ENCODE measurements around the gene DNAH9. TPM values are rescaled to one million over a fixed set of nuclear protein-coding genes. Genes with fewer than 3 reads are reported as not detected.

The DNAH9 gene
- total and polyA plus RNA-seq, 2 donors (not counting 1 experiment from before 2014, with no cell fraction given): not detected

GRCh38 chr17:11853321-11854151 lies 255.3 kb downstream of the DNAH9 start:
- no peaks in the 10 kb centered on the region for H3K4me1 ChIP-seq (ENCODE audit: control insufficient read depth in 2 of 2, insufficient read depth in 2 of 2, low read length in 2 of 2)
- TF ChIP-seq, protein P1, sequence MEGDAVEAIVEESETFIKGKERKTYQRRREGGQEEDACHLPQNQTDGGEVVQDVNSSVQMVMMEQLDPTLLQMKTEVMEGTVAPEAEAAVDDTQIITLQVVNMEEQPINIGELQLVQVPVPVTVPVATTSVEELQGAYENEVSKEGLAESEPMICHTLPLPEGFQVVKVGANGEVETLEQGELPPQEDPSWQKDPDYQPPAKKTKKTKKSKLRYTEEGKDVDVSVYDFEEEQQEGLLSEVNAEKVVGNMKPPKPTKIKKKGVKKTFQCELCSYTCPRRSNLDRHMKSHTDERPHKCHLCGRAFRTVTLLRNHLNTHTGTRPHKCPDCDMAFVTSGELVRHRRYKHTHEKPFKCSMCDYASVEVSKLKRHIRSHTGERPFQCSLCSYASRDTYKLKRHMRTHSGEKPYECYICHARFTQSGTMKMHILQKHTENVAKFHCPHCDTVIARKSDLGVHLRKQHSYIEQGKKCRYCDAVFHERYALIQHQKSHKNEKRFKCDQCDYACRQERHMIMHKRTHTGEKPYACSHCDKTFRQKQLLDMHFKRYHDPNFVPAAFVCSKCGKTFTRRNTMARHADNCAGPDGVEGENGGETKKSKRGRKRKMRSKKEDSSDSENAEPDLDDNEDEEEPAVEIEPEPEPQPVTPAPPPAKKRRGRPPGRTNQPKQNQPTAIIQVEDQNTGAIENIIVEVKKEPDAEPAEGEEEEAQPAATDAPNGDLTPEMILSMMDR (IDR thresholded peaks at IDR 0.05): no peak
- WGBS (ENCODE audit: insufficient coverage): 91% methylated on average over 10 of the region's 11 CpGs
- intact Hi-C loops (cut with micrococcal nuclease): no loop called here
- peaks cover 0 to 8% (median 0%) of the 10 kb centered on the region in 3 donors for H3K9me3 ChIP-seq (ENCODE audit: control extremely low read depth in 1 of 3, control insufficient read depth in 2 of 3, insufficient read depth in 1 of 3, low read length in 2 of 3)
- no peak overlapping the region for H3K27ac ChIP-seq (ENCODE audit: low read length in 2 of 2)
- no peak overlapping the region for H2AFZ ChIP-seq (ENCODE audit: insufficient read depth, low read depth, low read length, poor library complexity, severe bottlenecking)
- Mint-ChIP-seq H3K4me1 (no peaks in the 10 kb centered on the region), H3K9me3 (ENCODE audit: insufficient read depth) (peaks cover 2% of the 10 kb centered on the region), H3K4me3 (no peak overlapping the region), H3K27ac (no peak overlapping the region), H3K27me3 (no peaks in the 10 kb centered on the region)
- H3K79me2 ChIP-seq (ENCODE audit: control insufficient read depth, insufficient read depth, low read length): no peaks in the 10 kb centered on the region
- no peak overlapping the region for H3K4me2 ChIP-seq (replicated peaks; ENCODE audit: low read depth, low read length, poor library complexity, severe bottlenecking)
- POLR2A ChIA-PET: no interaction called here
- ATAC-seq (ENCODE audit: low read depth) (no peak), DNase-seq (no peak)
- H4K20me1 ChIP-seq (ENCODE audit: control insufficient read depth, insufficient read depth, low read length, poor library complexity, severe bottlenecking): no peaks in the 10 kb centered on the region
- CTCF ChIA-PET: no interaction called here
- no peak overlapping the region for H3K9ac ChIP-seq (ENCODE audit: low read length)
- H3K4me3 ChIP-seq (ENCODE audit: control extremely low read depth in 1 of 5, extremely low read depth in 1 of 5, insufficient read depth in 1 of 5, low read depth in 2 of 5, low read length in 4 of 5): no peak overlapping the region
- H3K27me3 ChIP-seq (replicated peaks in 1 of 4; ENCODE audit: control extremely low read depth in 1 of 4, control insufficient read depth in 3 of 4, insufficient read depth in 4 of 4, low read length in 3 of 4): no peaks in the 10 kb centered on the region
- H3K36me3 ChIP-seq (replicated peaks in 1 of 2; ENCODE audit: control extremely low read depth in 1 of 2, control insufficient read depth in 1 of 2, extremely low read depth in 1 of 2, insufficient read depth in 2 of 2, low read length in 1 of 2): no peaks in the 10 kb centered on the region

- ChIA-PET POLR2A (no interaction called here), CTCF (no interaction called here)
- no peak for TF ChIP-seq EZH2 (IDR thresholded peaks at IDR 0.05; ENCODE audit: borderline replicate concordance, insufficient read depth, low read depth, low read length, poor library complexity, severe bottlenecking)
- DNase-seq: no peak
- Histone ChIP-seq H3K4me3 (ENCODE audit: control extremely low read depth in 1 of 5, extremely low read depth in 1 of 5, insufficient read depth in 1 of 5, low read depth in 2 of 5, low read length in 4 of 5) (no peak overlapping the region), H3K9me3 (ENCODE audit: control extremely low read depth in 1 of 3, control insufficient read depth in 2 of 3, insufficient read depth in 1 of 3, low read length in 2 of 3) (peaks cover 0 to 4% (median 0%) of the 10 kb centered on the region in 3 donors), H3K27me3 (replicated peaks in 1 of 4; ENCODE audit: control extremely low read depth in 1 of 4, control insufficient read depth in 3 of 4, insufficient read depth in 4 of 4, low read length in 3 of 4) (no peaks in the 10 kb centered on the region), H3K36me3 (replicated peaks in 1 of 2; ENCODE audit: control extremely low read depth in 1 of 2, control insufficient read depth in 1 of 2, extremely low read depth in 1 of 2, insufficient read depth in 2 of 2, low read length in 1 of 2) (no peaks in the 10 kb centered on the region), H3K4me1 (ENCODE audit: control insufficient read depth in 2 of 2, insufficient read depth in 2 of 2, low read length in 2 of 2) (no peaks in the 10 kb centered on the region), H3K9ac (ENCODE audit: low read length) (no peak overlapping the region), H3K27ac (ENCODE audit: low read length in 2 of 2) (no peak overlapping the region), H4K20me1 (ENCODE audit: control insufficient read depth, insufficient read depth, low read length, poor library complexity, severe bottlenecking) (no peaks in the 10 kb centered on the region), H3K79me2 (ENCODE audit: control insufficient read depth, insufficient read depth, low read length) (no peaks in the 10 kb centered on the region), H2AFZ (ENCODE audit: insufficient read depth, low read depth, low read length, poor library complexity, severe bottlenecking) (no peak overlapping the region), H3K4me2 (replicated peaks; ENCODE audit: low read depth, low read length, poor library complexity, severe bottlenecking) (no peak overlapping the region)
- no peak for ATAC-seq (ENCODE audit: low read depth)
- peaks cover 8% of the 10 kb centered on the region for H3K9me3 Mint-ChIP-seq (ENCODE audit: insufficient read depth)
- intact Hi-C loops (cut with micrococcal nuclease): no loop called here
- H3K4me3 Mint-ChIP-seq: no peak overlapping the region
- no peaks in the 10 kb centered on the region for H3K27me3 Mint-ChIP-seq
- H3K4me1 Mint-ChIP-seq: no peaks in the 10 kb centered on the region
- WGBS (ENCODE audit: insufficient coverage): 60% methylated on average over 1 of the region's 1 CpG
- H3K27ac Mint-ChIP-seq: no peak overlapping the region
Measured at GRCh38 chr17:11855306-11855705, 257.0 kb downstream of the DNAH9 start.
